Measurements from ENCODE around the gene GPC6.

DNA sequence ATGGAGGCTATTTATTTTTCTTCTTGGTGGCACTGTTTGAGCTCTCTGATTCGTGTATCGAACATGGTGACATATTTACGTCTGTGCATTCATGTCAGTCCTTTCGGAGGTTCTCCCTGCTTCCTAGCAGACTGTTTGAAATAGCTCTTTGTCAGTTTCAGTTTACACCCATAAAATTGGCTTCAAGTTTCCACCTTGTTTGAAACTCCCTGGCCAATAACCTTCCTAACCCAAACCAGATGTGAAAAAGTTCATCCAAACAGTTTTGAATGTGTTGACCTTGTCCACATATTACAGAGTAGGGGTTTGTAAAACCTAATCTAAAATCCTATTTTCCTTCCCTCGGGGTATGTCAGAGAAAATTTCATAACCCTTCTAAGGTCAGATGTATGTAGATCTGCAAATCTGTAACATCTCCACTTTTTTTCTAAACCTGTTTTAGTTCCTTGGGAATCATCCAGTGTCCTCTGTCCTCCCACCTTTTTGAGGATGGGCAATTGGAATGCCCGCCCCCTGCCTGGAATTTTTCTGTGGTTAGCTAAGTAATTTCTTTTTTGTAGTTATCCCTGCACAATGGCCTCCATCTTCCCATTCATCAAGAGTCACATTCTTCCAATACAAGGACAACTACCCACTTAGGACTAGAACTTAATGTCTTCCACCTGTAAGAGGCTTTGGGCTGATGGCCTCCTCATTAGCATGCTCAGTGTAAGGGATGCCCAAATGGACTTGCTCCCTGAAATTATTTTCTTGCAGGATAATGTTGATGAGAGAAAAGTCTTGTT is 499.8 kb downstream of the GPC6 start:
- no peak for TF ChIP-seq EZH2 (IDR thresholded peaks at IDR 0.05; ENCODE audit: borderline replicate concordance)
- TF ChIP-seq, protein P1, sequence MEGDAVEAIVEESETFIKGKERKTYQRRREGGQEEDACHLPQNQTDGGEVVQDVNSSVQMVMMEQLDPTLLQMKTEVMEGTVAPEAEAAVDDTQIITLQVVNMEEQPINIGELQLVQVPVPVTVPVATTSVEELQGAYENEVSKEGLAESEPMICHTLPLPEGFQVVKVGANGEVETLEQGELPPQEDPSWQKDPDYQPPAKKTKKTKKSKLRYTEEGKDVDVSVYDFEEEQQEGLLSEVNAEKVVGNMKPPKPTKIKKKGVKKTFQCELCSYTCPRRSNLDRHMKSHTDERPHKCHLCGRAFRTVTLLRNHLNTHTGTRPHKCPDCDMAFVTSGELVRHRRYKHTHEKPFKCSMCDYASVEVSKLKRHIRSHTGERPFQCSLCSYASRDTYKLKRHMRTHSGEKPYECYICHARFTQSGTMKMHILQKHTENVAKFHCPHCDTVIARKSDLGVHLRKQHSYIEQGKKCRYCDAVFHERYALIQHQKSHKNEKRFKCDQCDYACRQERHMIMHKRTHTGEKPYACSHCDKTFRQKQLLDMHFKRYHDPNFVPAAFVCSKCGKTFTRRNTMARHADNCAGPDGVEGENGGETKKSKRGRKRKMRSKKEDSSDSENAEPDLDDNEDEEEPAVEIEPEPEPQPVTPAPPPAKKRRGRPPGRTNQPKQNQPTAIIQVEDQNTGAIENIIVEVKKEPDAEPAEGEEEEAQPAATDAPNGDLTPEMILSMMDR (IDR thresholded peaks at IDR 0.05; ENCODE audit: poor library complexity), result no peak
